GM23338 (cell line): ENCODE data around the gene DIO1. TPM values are rescaled to one million over a fixed set of nuclear protein-coding genes. Genes with fewer than 3 reads are reported as not detected.

ENCODE experiments used
- ATAC-seq: fragments of 200-7000 bp; cut with Tn5 transposase; 3 replicates; pipeline ENCODE4 v1.9.1; 2020
- DNase-seq: peaks from one replicate; pipeline ENCODE4 v3.0.0-alpha.2; 2015; ENCODE audit warnings: low spot score
- H2AFZ ChIP-seq: fragments of 200-600 bp; sonication (generic); 2 replicates; pipeline ENCODE4 v1.8.0; 2016; ENCODE audit warnings: antibody characterized with exemption, mild to moderate bottlenecking, moderate library complexity
- H3F3A ChIP-seq: fragments of 200-600 bp; sonication (generic); replicated peaks from 2 replicates; pipeline ENCODE4 v1.8.0; 2017; ENCODE audit warnings: antibody characterized with exemption, mixed run types, low read depth
- H3K27ac ChIP-seq: fragments of 200-600 bp; sonication (generic); 2 replicates; pipeline ENCODE4 v1.6.1; 2016; ENCODE audit warnings: low read depth
- H3K27me3 ChIP-seq: fragments of 200-600 bp; sonication (generic); 2 replicates; pipeline ENCODE4 v1.8.0; 2016; ENCODE audit warnings: mild to moderate bottlenecking, mixed run types, moderate library complexity; ENCODE audit not compliant: insufficient read depth
- H3K36me3 ChIP-seq: fragments of 200-600 bp; sonication (generic); 2 replicates; pipeline ENCODE4 v1.8.0; 2016; ENCODE audit warnings: mild to moderate bottlenecking; ENCODE audit not compliant: insufficient read depth
- H3K4me1 ChIP-seq: fragments of 200-600 bp; sonication (generic); 2 replicates; pipeline ENCODE4 v1.8.0; 2016; ENCODE audit warnings: mild to moderate bottlenecking, moderate library complexity; ENCODE audit not compliant: insufficient read depth
- H3K4me2 ChIP-seq: fragments of 200-600 bp; sonication (generic); 2 replicates; pipeline ENCODE4 v1.7.1; 2017; ENCODE audit warnings: mixed run types
- H3K4me3 ChIP-seq: fragments of 200-600 bp; sonication (generic); 2 replicates; pipeline ENCODE4 v1.6.1; 2016; ENCODE audit warnings: mixed run types
- H3K79me2 ChIP-seq: fragments of 200-600 bp; sonication (generic); replicated peaks from 2 replicates; pipeline ENCODE4 v1.8.0; 2017; ENCODE audit warnings: mild to moderate bottlenecking; ENCODE audit not compliant: insufficient read depth
- H3K9me2 ChIP-seq: fragments of 200-600 bp; sonication (generic); 2 replicates; pipeline ENCODE4 v1.8.0; 2017; ENCODE audit not compliant: insufficient read depth
- H4K20me1 ChIP-seq: fragments of 200-600 bp; sonication (generic); replicated peaks from 2 replicates; pipeline ENCODE4 v1.8.0; 2017; ENCODE audit warnings: mild to moderate bottlenecking; ENCODE audit not compliant: insufficient read depth
- H3K27ac Mint-ChIP-seq: 2 replicates; pipeline ENCODE4 v1.8.0; 2020; ENCODE audit warnings: inconsistent platforms, mild to moderate bottlenecking, moderate library complexity, mixed read lengths
- H3K27me3 Mint-ChIP-seq: 3 replicates; pipeline ENCODE4 v1.8.0; 2022; ENCODE audit warnings: low read depth, mild to moderate bottlenecking, moderate library complexity, mixed read lengths, inconsistent platforms; ENCODE audit not compliant: insufficient read depth, poor library complexity
- H3K36me3 Mint-ChIP-seq: 3 replicates; pipeline ENCODE4 v1.8.0; 2021; ENCODE audit warnings: low read depth, mild to moderate bottlenecking, inconsistent platforms, moderate library complexity, mixed read lengths
- H3K4me1 Mint-ChIP-seq: 3 replicates; pipeline ENCODE4 v1.8.0; 2020; ENCODE audit warnings: mild to moderate bottlenecking, inconsistent platforms, mixed read lengths
- H3K4me3 Mint-ChIP-seq: 3 replicates; pipeline ENCODE4 v1.8.0; 2021; ENCODE audit warnings: moderate library complexity, mild to moderate bottlenecking, inconsistent platforms, mixed read lengths
- H3K9me3 Mint-ChIP-seq: 3 replicates; pipeline ENCODE4 v1.8.0; 2020; ENCODE audit warnings: moderate library complexity, mild to moderate bottlenecking, inconsistent platforms, mixed read lengths
- CREB1 ChIP-seq: fragments of 250-450 bp; sonication (Bioruptor Pico); IDR thresholded peaks from 2 replicates; pipeline ENCODE4 v1.5.0; 2020; ENCODE audit warnings: low read depth, mild to moderate bottlenecking, moderate library complexity
- CTCF ChIP-seq, 2 experiments: fragments of 200-600 bp in 1 of 2; sonication (generic) in 1 of 2; conservative IDR thresholded peaks; 2 replicates each; pipeline versions ENCODE4 v1.5.1 to v1.6.1; 2016 to 2017; ENCODE audit warnings: antibody characterized with exemption in 2 of 2, low read depth in 2 of 2, mild to moderate bottlenecking in 2 of 2, moderate library complexity in 1 of 2
- ETS1 ChIP-seq: IDR thresholded peaks from 2 replicates; pipeline ENCODE4 v1.6.1; 2016; ENCODE audit warnings: antibody characterized with exemption
- EZH2 ChIP-seq: fragments of 200-600 bp; sonication (generic); IDR thresholded peaks from one replicate; pipeline ENCODE4 v1.8.0; 2017; ENCODE audit warnings: antibody characterized with exemption, mild to moderate bottlenecking, low read depth; ENCODE audit not compliant: unreplicated experiment
- EZH2phosphoT487 ChIP-seq: fragments of 200-600 bp; sonication (generic); IDR thresholded peaks from one replicate; pipeline ENCODE4 v1.8.1; 2018; ENCODE audit warnings: antibody characterized with exemption; ENCODE audit not compliant: unreplicated experiment
- JUNB ChIP-seq: IDR thresholded peaks from one replicate; pipeline ENCODE4 v1.6.1; 2016; ENCODE audit warnings: antibody characterized with exemption; ENCODE audit not compliant: unreplicated experiment
- NANOG ChIP-seq: IDR thresholded peaks from 2 replicates; pipeline ENCODE4 v1.6.1; 2016; ENCODE audit warnings: antibody characterized with exemption, borderline replicate concordance
- POLR2AphosphoS5 ChIP-seq: IDR thresholded peaks from 2 replicates; pipeline ENCODE4 v1.6.1; 2016; ENCODE audit warnings: antibody characterized with exemption, low read depth
- REST ChIP-seq: IDR thresholded peaks from one replicate; pipeline ENCODE4 v1.6.1; 2018; ENCODE audit warnings: antibody characterized with exemption; ENCODE audit not compliant: unreplicated experiment
- STAT1 ChIP-seq: IDR thresholded peaks from one replicate; pipeline ENCODE4 v1.6.1; 2016; ENCODE audit warnings: antibody characterized with exemption; ENCODE audit not compliant: unreplicated experiment
- ZNF114 ChIP-seq: fragments of 250-450 bp; sonication (Bioruptor Pico); IDR thresholded peaks from 2 replicates; pipeline ENCODE4 v1.5.0; 2020; ENCODE audit warnings: mild to moderate bottlenecking, moderate library complexity
- ZNF331 ChIP-seq: fragments of 250-450 bp; sonication (Bioruptor Pico); IDR thresholded peaks from 2 replicates; pipeline ENCODE4 v1.5.0; 2020; ENCODE audit warnings: low read depth, mild to moderate bottlenecking, moderate library complexity
- ZNF462 ChIP-seq: fragments of 250-450 bp; sonication (Bioruptor Pico); IDR thresholded peaks from 2 replicates; pipeline ENCODE4 v1.5.0; 2020; ENCODE audit warnings: mild to moderate bottlenecking, moderate library complexity
- polyA plus RNA-seq: library from polyadenylated mRNA; unstranded; fragments of >200 nt; fragmentation: Nextera tagmentation; extraction: Ambion mirVana; gene quantifications from 2 replicates; pipeline ENCODE4 v1.2.1, GENCODE V29; 2016
- total RNA-seq: library from RNA; depleted of rRNA; stranded (reverse); fragments of >200 nt; shearing (Covaris generic); gene quantifications from 2 replicates; pipeline ENCODE4 v1.2.3, GENCODE V29; 2014

The DIO1 gene
- total and polyA plus RNA-seq, 2 experiments from 2014 or later: 0.27 TPM; not detected in 1

- no peak for ATAC-seq
- Histone ChIP-seq H3K27ac (no peak overlapping the region), H2AFZ (no peak overlapping the region), H3F3A (no peaks in the 10 kb centered on the region), H3K4me3 (no peak overlapping the region), H4K20me1 (no peaks in the 10 kb centered on the region), H3K27me3 (no peaks in the 10 kb centered on the region), H3K9me2 (no peaks in the 10 kb centered on the region), H3K4me2 (no peak overlapping the region), H3K36me3 (no peaks in the 10 kb centered on the region), H3K79me2 (no peaks in the 10 kb centered on the region), H3K4me1 (no peaks in the 10 kb centered on the region)
- TF ChIP-seq ETS1 (no peak), STAT1 (no peak), JUNB (no peak), ZNF462 (CRISPR knock-in tag) (no peak), POLR2AphosphoS5 (no peak), CTCF (conservative IDR thresholded peaks at IDR 0.05; ENCODE audit: low read depth in 2 of 2) (no peak), REST (no peak), ZNF331 (no peak), ZNF114 (CRISPR knock-in tag) (no peak), EZH2phosphoT487 (no peak), NANOG (no peak), CREB1 (CRISPR knock-in tag) (no peak), EZH2 (no peak)
- Mint-ChIP-seq H3K4me1 (no peaks in the 10 kb centered on the region), H3K27me3 (peaks cover 6% of the 10 kb centered on the region), H3K4me3 (no peak overlapping the region), H3K36me3 (peaks cover 20% of the 10 kb centered on the region), H3K27ac (no peak overlapping the region), H3K9me3 (peaks cover 11% of the 10 kb centered on the region)
- no peak for DNase-seq
Observed at GRCh38 chr1:53929246-53929960, 35.4 kb downstream of the DIO1 start.
